EL (cell line): ENCODE data around the gene TSPAN4.

Source experiments
- DNase-seq: peaks from one replicate; pipeline ENCODE4 v3.0.0-alpha.2; 2016

Gene TSPAN4

DNA sequence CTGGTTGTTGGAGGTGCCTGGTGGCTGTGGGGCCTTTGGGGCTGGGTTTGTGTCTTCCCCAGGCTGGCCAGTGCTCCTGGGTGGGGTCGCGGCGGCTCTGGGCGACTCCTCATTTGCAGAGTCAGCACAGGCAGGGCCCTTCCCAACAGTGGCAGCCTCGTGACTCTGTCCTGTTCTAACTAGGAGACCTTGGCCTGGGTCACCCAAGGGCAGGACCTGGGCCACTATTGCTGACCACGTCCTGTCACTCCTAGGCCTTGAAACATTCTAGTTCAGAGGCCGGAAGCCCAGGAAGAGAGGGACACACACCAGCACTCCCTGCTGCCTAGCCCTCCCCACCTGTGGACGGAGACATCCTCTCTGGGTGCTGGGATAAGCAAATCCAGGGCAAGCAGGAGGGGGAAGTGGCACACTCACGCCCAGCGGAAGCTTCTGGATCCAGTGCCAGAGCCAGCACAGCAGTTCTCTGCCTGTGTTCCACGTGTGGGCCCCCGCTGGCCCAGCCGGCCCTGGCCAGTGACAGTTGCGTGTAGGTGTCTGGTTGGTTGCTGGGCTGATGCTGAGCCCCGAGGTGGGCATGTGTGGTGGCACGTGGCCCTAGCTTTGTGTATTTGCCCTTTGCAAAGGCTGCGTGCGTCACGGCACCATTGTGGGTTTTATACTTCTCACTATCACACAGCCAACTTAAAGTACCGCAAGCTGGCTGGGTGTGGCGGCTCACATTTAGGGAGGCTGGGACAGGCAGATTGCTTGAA, 72.3 kb downstream of the TSPAN4 start:
- DNase-seq = no peak
